HG02571 (cell line): ENCODE results near the gene PNKD.

Experiments used
- ATAC-seq: cut with Tn5 transposase; IDR thresholded peaks from one replicate; pipeline ENCODE4 v1.9.1; 2021; ENCODE audit warnings: mild to moderate bottlenecking, moderate library complexity; ENCODE audit not compliant: unreplicated experiment

Gene PNKD, protein sequence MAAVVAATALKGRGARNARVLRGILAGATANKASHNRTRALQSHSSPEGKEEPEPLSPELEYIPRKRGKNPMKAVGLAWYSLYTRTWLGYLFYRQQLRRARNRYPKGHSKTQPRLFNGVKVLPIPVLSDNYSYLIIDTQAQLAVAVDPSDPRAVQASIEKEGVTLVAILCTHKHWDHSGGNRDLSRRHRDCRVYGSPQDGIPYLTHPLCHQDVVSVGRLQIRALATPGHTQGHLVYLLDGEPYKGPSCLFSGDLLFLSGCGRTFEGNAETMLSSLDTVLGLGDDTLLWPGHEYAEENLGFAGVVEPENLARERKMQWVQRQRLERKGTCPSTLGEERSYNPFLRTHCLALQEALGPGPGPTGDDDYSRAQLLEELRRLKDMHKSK

GRCh38 chr2:218269900-218270720 lies at the start of gene PNKD, which contains the start of gene AAMP:
Gene PNKD, plus strand, starts transcription at chr2:218270519. Its CDS starts 17 bp downstream, at chr2:218270536.
Gene AAMP, minus strand, starts transcription at chr2:218270137. Its CDS starts 51 bp downstream, at chr2:218270086.
- ATAC-seq = peak; percentile 88

DNA sequence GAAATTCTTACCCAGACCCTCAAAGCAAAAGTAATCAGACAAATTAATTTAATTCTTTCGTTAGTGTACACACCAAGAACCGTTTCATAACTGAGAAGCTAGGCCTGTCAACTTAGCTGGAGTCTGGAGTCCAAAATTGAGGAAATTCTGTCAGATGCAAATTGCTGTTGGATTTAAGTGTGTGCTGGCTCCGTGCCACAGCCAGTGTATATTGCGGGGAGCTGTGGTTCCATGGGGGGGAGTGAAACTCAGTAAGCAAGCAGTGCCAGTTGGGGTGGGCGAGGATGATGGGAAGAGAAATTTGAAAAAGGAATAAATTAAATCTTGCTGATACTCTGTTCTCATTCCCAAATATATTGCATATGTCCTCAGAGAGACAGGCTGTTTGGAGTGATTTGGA lies 49.3 kb upstream of the PNKD start:
- ATAC-seq = no peak

GRCh38 chr2:218223046-218223445 lies 47.3 kb upstream of the PNKD start:
- no peak for ATAC-seq

- ATAC-seq = no peak
Measured at GRCh38 chr2:218224186-218224585, 46.1 kb upstream of the PNKD start.

DNA sequence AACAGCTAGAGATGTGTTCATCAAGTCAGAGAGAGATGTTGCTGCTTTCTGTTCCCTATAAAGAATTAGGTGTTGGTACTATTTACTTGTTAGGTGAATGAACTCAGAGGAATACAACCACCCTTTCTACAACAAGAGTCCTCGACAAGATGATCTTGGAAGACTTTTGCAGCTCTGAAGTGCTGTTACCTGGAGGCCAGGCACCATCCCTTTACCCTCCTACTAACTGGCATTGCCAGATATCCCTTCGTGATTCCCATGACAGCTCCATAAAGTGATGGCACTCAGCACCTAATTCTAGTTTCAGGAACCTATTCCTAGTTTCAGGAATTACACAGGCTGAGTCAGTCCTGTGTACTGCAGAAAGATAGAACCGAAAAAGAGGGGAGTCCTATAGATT lies 43.4 kb upstream of the PNKD start:
- no peak for ATAC-seq

GRCh38 chr2:218228366-218229090 lies 41.8 kb upstream of the PNKD start:
- ATAC-seq = no peak

DNA sequence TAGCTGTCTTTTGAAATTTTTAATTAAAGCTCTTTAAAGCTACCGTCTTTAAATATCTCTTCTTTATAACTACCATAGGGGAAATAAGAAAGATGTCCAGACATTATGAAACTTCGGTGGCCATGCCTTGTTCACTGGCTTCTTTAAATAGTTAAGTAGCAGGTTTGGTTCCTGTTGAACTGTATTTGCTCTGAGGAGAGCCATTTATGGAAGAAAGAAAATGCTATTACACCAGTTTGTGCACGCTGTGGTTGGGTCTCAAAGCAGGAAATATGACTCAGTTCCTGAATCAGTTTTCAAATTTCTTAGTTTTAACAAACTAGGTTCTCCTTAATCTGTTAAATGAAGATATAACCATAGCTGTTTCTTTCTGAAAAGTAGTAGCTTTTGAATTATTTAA lies 41.1 kb upstream of the PNKD start:
- peak; percentile 77 for ATAC-seq

DNA sequence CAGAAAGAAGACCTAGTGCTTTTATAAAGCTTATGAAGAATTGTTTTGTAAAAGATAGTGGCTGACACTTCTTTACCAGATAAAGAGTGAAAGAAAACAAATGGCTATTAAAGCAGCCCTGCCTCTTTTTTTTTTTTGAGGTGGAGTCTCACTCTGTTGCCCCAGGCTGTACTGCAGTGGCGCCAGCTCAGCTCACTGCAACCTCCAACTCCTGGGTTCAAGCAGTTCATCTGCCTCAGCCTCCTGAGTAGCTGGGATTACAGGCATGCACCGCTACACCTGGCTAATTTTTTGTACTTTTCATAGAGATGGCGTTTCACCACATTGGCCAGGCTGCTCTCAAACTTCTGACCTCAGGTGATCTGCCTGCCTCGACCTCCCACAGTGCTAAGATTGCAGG lies 40.5 kb upstream of the PNKD start:
- ATAC-seq = no peak

GRCh38 chr2:218230882-218231281 lies 39.4 kb upstream of the PNKD start:
- ATAC-seq = no peak

- no peak for ATAC-seq
Measured at GRCh38 chr2:218233543-218233942, 36.8 kb upstream of the PNKD start.

- no peak for ATAC-seq
Measured at GRCh38 chr2:218234521-218234920, 35.8 kb upstream of the PNKD start.

- ATAC-seq = no peak
Measured at GRCh38 chr2:218235017-218235416, 35.3 kb upstream of the PNKD start.

DNA sequence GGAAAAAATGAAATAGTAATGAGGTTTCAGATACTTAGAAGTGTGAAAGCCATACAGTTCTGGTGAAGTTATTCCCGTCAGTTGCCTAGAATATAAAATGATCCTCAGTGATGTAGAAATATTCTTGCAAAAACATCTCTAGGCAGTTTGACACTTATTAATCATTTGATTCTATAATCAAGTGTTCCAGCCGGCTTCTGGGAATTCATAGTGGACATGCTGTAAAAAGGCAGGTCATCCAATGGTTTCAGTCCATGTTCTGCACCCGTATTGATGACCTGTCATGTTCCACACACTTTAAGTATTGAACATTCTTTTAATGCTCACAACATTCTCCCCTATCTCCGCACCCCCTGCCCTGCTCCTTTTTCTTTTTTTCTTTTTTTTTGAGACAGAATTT lies 33.5 kb upstream of the PNKD start:
- ATAC-seq = no peak

DNA sequence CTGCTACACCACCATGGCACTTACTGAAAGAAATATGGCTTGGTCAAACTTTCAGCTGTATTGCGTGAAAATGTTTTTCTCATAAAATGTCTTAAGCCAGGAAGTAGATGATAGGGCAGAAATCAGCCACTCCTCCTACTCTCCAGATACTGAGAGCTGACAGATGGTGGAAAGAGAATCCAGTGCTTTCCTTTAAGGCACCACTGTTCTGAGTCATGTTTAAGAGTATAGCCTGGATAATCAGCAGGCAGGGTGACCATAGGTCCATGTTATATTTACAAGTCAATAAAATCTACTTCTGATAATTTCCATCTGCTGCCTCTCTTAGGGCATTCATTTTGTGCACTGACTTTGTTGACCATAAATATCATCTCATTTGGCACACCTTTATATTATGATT lies 31.4 kb upstream of the PNKD start:
- no peak for ATAC-seq

DNA sequence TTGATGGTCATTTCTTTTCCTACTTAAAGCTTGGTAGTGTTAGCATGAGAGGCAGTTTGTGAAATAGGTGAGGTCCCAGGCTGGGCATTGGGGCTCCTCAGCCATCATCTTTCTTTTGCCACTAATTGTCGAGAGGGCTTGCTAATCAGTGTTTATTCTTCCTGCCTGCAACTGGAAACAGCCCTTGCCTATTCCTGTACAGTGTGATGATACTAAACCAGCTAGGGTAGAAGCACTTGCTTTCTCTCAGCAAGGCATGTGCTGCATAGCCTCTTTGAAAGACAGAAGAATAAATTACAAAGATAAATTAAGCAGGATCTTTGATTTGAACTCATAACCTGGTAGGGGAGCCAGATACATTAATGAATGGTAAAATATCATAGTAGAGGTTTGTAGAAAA lies 26.1 kb upstream of the PNKD start:
- no peak for ATAC-seq

DNA sequence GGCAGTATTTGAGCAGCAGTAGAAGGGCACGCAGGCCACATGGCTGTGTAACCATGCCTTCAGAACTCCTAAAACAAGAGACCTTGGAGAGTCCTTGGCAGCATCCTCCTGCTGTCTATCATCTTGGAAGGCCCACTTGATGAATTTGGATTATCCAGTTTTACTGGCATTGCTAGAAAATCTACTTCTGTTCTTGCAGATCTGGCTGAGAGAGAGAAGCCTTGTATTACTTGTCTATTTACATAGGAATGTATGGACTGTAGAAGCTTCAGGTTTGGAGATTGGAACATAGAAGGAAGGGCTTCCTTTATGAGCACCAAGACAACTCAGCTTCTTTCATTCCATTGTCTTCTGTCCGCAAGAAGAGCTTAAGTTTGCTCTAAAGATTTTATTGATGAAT lies 25.7 kb upstream of the PNKD start:
- no peak for ATAC-seq

- no peak for ATAC-seq
Measured at GRCh38 chr2:218245214-218245613, 25.1 kb upstream of the PNKD start.

DNA sequence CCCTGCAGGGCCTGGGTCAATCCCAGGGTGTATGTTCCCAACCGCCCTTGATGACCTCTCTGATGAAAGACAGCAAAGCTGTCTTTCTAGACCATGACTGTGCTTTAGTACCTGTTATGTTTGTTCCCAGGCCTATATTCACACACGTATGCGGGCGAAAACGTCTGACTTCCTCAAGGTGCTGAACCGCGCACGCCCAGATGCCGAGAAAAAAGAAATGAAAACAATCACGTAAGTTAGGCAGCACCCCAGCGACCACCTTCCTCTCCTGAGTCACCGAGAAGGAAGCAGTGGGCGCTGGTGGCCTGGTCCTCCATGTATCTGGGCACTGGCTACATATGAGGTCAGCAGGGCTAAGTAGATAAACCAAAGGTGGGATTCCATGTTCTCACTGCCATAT lies 20.6 kb upstream of the PNKD start:
- no peak for ATAC-seq

- no peak for ATAC-seq
Measured at GRCh38 chr2:218252509-218253231, 17.6 kb upstream of the PNKD start.

- ATAC-seq = no peak
Measured at GRCh38 chr2:218253232-218253625, 17.1 kb upstream of the PNKD start.

- no peak for ATAC-seq
Measured at GRCh38 chr2:218255446-218255845, 14.9 kb upstream of the PNKD start.
